Neural cell (in vitro differentiated cells): ENCODE measurements around the gene TTC5.

Source experiments
- EP300 ChIP-seq: fragments of 450-650 bp; conservative IDR thresholded peaks from 2 replicates; pipeline ENCODE4 v1.6.1; 2014; ENCODE audit warnings: antibody characterized with exemption, mild to moderate bottlenecking, moderate library complexity; ENCODE audit not compliant: poor library complexity, severe bottlenecking
- EZH2 ChIP-seq: fragments of 200-600, 300-800 bp; shearing (Covaris generic), sonication (generic); IDR thresholded peaks from 2 replicates; pipeline ENCODE4 v1.6.1; 2014; ENCODE audit warnings: antibody characterized with exemption, low read length, borderline replicate concordance, mild to moderate bottlenecking; ENCODE audit not compliant: insufficient read depth, poor library complexity, severe bottlenecking
- MXI1 ChIP-seq: fragments of 450-650 bp; conservative IDR thresholded peaks from 2 replicates; pipeline ENCODE4 v1.6.1; 2014; ENCODE audit warnings: antibody characterized with exemption, mild to moderate bottlenecking; ENCODE audit not compliant: poor library complexity, severe bottlenecking
- SMC3 ChIP-seq: fragments of 450-650 bp; conservative IDR thresholded peaks from 2 replicates; pipeline ENCODE4 v1.6.1; 2014; ENCODE audit warnings: antibody characterized with exemption, mild to moderate bottlenecking, moderate library complexity; ENCODE audit not compliant: poor library complexity
- TAF1 ChIP-seq: IDR thresholded peaks from 2 replicates; pipeline ENCODE4 v1.6.1; 2012; ENCODE audit warnings: low read depth
- TF ChIP-seq, protein P1 (sequence below): fragments of 450-650 bp; IDR thresholded peaks from 2 replicates; pipeline ENCODE4 v1.5.1; 2014; ENCODE audit warnings: antibody characterized with exemption, mild to moderate bottlenecking, moderate library complexity; ENCODE audit not compliant: poor library complexity, severe bottlenecking

DNA sequence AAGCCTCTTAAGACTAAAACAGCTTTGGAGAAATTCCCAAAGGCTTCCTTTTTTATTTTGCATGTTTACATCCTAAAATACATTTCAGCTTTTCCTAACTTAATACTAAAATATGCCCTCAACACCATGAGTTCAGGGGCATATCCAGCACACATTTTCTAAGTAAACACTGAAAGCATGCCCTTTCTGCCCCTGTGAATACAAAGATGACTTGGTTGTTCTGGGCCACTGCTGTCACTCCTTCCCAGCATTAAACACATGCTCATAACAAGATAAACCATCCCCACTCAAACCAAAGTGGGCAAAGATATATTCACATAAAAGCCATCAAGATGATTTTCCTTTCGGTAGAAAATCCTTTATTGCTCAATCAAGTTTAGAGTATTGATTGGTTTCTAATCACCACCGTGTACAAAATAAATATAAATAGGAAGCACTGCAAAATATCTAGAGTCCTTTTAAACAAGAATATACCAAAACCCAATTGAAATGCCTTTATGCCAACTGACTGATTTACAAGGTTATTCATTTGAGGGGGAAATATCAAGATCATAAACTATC, 25.4 kb upstream of the TTC5 start:
- TF ChIP-seq, protein P1, sequence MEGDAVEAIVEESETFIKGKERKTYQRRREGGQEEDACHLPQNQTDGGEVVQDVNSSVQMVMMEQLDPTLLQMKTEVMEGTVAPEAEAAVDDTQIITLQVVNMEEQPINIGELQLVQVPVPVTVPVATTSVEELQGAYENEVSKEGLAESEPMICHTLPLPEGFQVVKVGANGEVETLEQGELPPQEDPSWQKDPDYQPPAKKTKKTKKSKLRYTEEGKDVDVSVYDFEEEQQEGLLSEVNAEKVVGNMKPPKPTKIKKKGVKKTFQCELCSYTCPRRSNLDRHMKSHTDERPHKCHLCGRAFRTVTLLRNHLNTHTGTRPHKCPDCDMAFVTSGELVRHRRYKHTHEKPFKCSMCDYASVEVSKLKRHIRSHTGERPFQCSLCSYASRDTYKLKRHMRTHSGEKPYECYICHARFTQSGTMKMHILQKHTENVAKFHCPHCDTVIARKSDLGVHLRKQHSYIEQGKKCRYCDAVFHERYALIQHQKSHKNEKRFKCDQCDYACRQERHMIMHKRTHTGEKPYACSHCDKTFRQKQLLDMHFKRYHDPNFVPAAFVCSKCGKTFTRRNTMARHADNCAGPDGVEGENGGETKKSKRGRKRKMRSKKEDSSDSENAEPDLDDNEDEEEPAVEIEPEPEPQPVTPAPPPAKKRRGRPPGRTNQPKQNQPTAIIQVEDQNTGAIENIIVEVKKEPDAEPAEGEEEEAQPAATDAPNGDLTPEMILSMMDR = no peak
- no peak for TF ChIP-seq EZH2
- no peak for TF ChIP-seq TAF1
- TF ChIP-seq MXI1 = no peak
- TF ChIP-seq SMC3 = no peak
- TF ChIP-seq EP300 = no peak
